Activated T-cell treated with anti-CD3 and anti-CD28 coated beads, Interleukin-2, amount 50 U/mL, for 24 hours (primary cell): ENCODE measurements around the gene IBA57.
A peak's percentile ranks its signal among the peaks of the same experiment; 100 is the strongest.

Source experiments
- DNase-seq: peaks from one replicate; pipeline ENCODE4 v3.0.0-alpha.2; 2020
- H3K27ac Mint-ChIP-seq: 2 replicates; pipeline ENCODE4 v1.8.0; 2020; ENCODE audit warnings: mild to moderate bottlenecking, mixed read lengths
- H3K27me3 Mint-ChIP-seq: 2 replicates; pipeline ENCODE4 v1.8.0; 2020; ENCODE audit warnings: mixed read lengths
- H3K36me3 Mint-ChIP-seq: 2 replicates; pipeline ENCODE4 v1.8.0; 2020; ENCODE audit warnings: low read depth, mixed read lengths
- H3K4me1 Mint-ChIP-seq: 2 replicates; pipeline ENCODE4 v1.8.0; 2020; ENCODE audit warnings: low read depth, mixed read lengths
- H3K4me3 Mint-ChIP-seq: 2 replicates; pipeline ENCODE4 v1.8.0; 2020; ENCODE audit warnings: mild to moderate bottlenecking, moderate library complexity, mixed read lengths
- H3K9me3 Mint-ChIP-seq: 2 replicates; pipeline ENCODE4 v1.8.0; 2020; ENCODE audit warnings: mixed read lengths

The IBA57 gene

GRCh38 chr1:228204958-228205357, 39.4 kb downstream of the IBA57 start:
- H3K27ac Mint-ChIP-seq = no peak overlapping the region
- peak; percentile 9 for DNase-seq
- peaks cover 15% of the 10 kb centered on the region for H3K27me3 Mint-ChIP-seq

DNA sequence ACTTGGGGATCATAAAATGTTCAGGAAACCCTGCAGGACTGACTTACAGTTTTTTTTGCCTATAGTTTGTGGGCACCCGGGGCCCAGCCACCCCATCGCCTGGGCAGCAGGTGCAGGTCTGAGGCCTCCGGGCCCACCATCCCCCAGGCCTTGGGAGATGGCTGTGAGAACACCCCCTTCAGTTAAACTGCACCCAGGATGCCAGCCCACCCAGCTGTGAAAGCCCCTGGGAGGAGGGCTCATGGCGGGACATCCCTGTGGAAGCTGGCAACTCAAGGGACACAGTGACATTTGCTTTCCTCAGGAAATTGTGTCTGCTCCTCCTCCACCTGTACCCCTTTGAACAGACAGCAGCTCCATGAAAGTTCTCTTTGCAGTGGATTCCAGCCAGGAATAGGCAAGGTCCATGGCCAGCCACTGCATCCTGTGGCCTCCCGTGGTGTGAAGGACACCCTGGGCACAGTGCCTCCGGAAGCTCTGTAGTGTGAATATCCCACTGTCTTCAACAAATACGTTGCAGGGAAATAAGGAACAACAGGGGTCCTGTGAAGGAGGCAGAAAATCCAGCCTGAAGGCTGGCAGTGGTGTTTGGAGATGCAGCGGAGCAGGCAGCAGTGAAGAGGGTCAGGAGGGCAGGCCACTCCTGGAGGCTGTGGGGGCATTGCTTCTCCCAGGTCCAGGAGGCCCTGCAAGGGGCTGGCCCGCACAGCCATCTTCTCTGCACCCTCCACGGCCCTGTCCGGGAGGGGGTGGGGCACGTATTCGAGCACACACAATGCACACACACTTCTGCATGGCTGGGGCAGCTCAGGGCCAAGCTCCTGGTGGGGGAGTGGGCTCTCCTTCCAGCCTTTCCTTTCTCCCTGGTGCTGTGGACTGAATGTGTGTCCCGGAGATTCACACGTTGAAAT, 40.2 kb downstream of the IBA57 start:
- no peaks in the 10 kb centered on the region for H3K36me3 Mint-ChIP-seq
- H3K27me3 Mint-ChIP-seq = peaks cover 15% of the 10 kb centered on the region
- H3K9me3 Mint-ChIP-seq = no peaks in the 10 kb centered on the region
- no peak overlapping the region for H3K27ac Mint-ChIP-seq
- no peak overlapping the region for H3K4me3 Mint-ChIP-seq
- peak; percentile 22 for DNase-seq
- no peaks in the 10 kb centered on the region for H3K4me1 Mint-ChIP-seq

More at GRCh38 chr1:228204958-228205357, 39.4 kb downstream of the IBA57 start:
- no peaks in the 10 kb centered on the region for H3K9me3 Mint-ChIP-seq
- no peak overlapping the region for H3K4me3 Mint-ChIP-seq
- peaks cover under 1% of the 10 kb centered on the region for H3K36me3 Mint-ChIP-seq
- no peaks in the 10 kb centered on the region for H3K4me1 Mint-ChIP-seq

GRCh38 chr1:228206582-228207351, 41.2 kb downstream of the IBA57 start:
- peaks cover 15% of the 10 kb centered on the region for H3K27me3 Mint-ChIP-seq
- no peaks in the 10 kb centered on the region for H3K9me3 Mint-ChIP-seq
- H3K27ac Mint-ChIP-seq = no peak overlapping the region
- H3K36me3 Mint-ChIP-seq = no peaks in the 10 kb centered on the region
- no peak overlapping the region for H3K4me3 Mint-ChIP-seq
- DNase-seq = peak; percentile 22
- H3K4me1 Mint-ChIP-seq = no peaks in the 10 kb centered on the region

GRCh38 chr1:228207381-228207810, 41.8 kb downstream of the IBA57 start:
- H3K4me3 Mint-ChIP-seq = no peak overlapping the region
- peaks cover 15% of the 10 kb centered on the region for H3K27me3 Mint-ChIP-seq
- H3K36me3 Mint-ChIP-seq = no peaks in the 10 kb centered on the region
- H3K9me3 Mint-ChIP-seq = no peaks in the 10 kb centered on the region
- H3K27ac Mint-ChIP-seq = no peak overlapping the region
- no peak for DNase-seq
- no peaks in the 10 kb centered on the region for H3K4me1 Mint-ChIP-seq

DNA sequence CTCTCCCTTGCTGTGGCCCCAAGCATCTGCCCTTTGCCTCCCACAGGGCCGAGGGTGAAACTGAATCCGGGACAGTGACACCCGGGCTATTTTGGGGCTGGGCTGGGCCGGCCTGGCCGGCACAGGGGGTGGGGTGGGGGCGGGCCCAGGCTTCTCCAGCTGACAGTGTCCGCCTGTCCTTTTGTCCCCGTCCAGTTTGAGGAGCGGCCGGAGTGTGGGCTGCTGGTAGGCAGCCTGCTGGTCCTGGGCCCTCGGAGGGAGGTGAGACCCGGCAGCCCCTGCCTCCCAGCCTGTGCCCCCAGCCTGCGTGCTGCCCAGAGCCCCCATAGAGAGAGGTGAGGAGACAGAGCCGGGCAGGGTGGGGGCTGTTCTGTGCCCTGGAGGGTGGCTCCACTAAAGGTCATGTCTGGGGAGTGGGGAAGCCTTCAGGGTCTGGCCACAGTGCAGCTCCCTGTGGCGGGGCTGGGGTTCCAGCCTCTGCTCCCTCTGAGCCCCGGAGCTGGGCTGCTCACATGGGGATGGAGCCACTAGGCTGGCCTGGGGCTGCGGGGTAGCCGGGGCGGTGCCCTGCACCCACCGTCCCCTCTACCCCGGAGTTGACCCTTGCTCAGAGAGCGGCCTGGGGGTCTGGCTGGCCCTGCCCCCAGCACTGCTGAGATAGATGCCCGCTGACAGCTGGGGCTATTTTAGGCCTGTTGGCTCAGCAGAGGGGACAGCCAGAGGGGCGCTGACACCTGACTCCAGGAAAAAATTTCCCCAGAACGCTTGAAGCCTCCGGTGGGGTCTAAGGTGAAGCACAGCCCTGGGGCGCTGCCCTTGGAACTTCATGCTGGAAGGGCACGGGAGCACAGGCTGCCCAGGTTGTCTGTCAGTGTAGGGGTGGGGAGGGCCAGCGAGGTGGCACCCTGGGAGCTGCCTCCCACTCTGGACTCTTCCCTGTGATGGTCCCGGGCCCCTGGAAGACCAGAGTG, 42.5 kb downstream of the IBA57 start, which contains the start of gene OBSCN:
Gene OBSCN (plus strand): TSS at position 194 of the 971 bp plus-strand sequence. CDS start 3,740 bp downstream, outside the sequence.
- no peaks in the 10 kb centered on the region for H3K36me3 Mint-ChIP-seq

DNA sequence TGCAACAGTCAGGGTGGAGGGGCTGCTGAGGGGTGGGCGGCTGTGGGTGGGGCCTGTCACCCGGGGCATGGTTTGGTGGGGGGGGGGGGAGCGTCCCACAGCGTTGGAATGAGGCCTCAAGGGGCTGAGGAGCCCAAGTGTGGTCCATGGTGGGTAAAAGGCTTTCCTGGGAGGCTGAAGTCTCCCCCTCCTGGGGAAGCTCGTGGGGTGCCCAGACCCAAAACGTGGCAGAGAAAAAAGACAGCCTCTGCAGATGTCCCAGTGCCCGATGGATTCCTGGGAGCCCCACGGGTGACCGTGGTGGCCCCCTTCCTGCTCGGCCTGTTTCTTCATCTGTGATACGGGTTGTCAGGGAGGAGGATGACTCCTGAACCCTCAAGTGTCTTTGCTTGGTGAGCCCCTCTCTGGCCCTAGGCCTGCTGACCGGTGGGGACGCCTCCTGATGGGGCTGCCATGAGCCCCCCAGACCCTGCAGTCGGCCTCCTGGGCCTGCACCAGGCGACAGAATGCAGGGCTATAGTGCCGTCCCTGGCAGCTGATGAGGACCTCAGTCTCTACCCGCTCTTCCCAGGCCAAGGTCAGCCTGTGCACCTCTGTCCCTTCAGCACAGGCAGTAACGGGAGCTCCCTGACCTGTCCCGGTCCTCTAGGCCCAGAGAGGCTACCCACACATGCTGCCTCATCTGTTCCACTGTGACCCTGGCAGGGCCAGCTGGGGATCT, 43.4 kb downstream of the IBA57 start:
- Mint-ChIP-seq H3K36me3 (no peaks in the 10 kb centered on the region), H3K27ac (no peak overlapping the region), H3K27me3 (peaks cover 15% of the 10 kb centered on the region), H3K4me1 (peaks cover 2% of the 10 kb centered on the region), H3K9me3 (no peaks in the 10 kb centered on the region), H3K4me3 (no peak overlapping the region)
- no peak for DNase-seq

More for the DNA sequence above, 42.5 kb downstream of the IBA57 start, which contains the start of gene OBSCN:
- DNase-seq = no peak
- no peak within 1 kb of the TSS for H3K27ac Mint-ChIP-seq
- no peaks in the 10 kb centered on the region for H3K9me3 Mint-ChIP-seq
- H3K4me3 Mint-ChIP-seq = no peak within 1 kb of the TSS
- H3K4me1 Mint-ChIP-seq = no peaks in the 10 kb centered on the region
- H3K27me3 Mint-ChIP-seq = peaks cover 15% of the 10 kb centered on the region

GRCh38 chr1:228209657-228210056, 44.1 kb downstream of the IBA57 start:
- Mint-ChIP-seq H3K4me3 (no peak overlapping the region), H3K27me3 (peaks cover 13% of the 10 kb centered on the region), H3K27ac (no peak overlapping the region), H3K4me1 (peaks cover 2% of the 10 kb centered on the region), H3K9me3 (no peaks in the 10 kb centered on the region), H3K36me3 (no peaks in the 10 kb centered on the region)
- no peak for DNase-seq

- Mint-ChIP-seq H3K36me3 (no peaks in the 10 kb centered on the region), H3K4me1 (peaks cover 2% of the 10 kb centered on the region), H3K9me3 (no peaks in the 10 kb centered on the region), H3K27ac (no peak overlapping the region), H3K4me3 (no peak overlapping the region), H3K27me3 (peaks cover 8% of the 10 kb centered on the region)
- no peak for DNase-seq
Measured at GRCh38 chr1:228210076-228210651, 44.6 kb downstream of the IBA57 start.

DNA sequence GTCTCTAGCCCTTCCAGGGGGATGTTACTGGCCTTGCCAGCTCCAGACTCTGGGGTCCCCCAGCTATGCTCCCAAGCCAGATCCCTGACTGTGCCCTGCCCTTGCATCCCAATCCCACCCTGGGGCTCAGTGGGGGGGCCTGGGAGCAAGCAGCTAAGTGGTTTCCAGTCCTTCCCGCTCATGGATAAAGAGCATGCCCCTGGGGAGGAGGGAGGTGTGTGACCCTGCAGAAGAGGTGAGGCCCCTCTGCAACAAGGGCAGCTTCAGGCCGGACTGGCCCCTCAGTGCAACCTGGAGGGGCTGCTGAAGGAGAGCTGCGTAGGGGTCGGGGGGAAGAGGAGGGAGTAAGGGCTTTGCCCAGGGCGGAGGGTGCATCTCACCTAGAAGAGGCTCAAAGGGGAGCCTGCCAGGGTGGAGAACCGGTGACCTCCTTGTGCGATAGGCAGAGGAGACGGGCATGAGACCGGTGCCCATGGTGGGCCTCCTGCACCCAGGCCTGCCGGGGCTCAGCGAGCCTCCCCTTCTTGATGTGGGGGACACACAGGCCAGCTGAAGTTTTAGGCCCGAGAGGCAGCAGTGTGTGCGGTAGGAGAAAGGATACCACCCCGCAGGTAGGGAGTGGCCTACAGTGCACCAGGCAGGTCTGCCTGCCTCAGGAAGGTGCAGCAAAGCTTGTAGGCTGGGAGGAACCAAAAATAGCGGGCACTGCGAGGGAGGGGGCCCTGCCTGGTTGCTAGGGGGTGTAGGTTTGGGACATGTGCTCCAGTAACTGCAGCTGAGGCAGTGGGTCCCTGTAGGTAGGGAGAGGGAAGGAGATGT, 45.3 kb downstream of the IBA57 start:
- Mint-ChIP-seq H3K4me1 (peaks cover 2% of the 10 kb centered on the region), H3K36me3 (peaks cover 2% of the 10 kb centered on the region), H3K9me3 (no peaks in the 10 kb centered on the region), H3K27me3 (peaks cover 3% of the 10 kb centered on the region), H3K27ac (no peak overlapping the region), H3K4me3 (no peak overlapping the region)
- DNase-seq = no peak

- Mint-ChIP-seq H3K4me3 (no peak overlapping the region), H3K4me1 (peaks cover 2% of the 10 kb centered on the region), H3K9me3 (no peaks in the 10 kb centered on the region), H3K27me3 (no peaks in the 10 kb centered on the region), H3K36me3 (peaks cover 6% of the 10 kb centered on the region), H3K27ac (no peak overlapping the region)
- no peak for DNase-seq
Measured at GRCh38 chr1:228211531-228212414, 46.2 kb downstream of the IBA57 start.

DNA sequence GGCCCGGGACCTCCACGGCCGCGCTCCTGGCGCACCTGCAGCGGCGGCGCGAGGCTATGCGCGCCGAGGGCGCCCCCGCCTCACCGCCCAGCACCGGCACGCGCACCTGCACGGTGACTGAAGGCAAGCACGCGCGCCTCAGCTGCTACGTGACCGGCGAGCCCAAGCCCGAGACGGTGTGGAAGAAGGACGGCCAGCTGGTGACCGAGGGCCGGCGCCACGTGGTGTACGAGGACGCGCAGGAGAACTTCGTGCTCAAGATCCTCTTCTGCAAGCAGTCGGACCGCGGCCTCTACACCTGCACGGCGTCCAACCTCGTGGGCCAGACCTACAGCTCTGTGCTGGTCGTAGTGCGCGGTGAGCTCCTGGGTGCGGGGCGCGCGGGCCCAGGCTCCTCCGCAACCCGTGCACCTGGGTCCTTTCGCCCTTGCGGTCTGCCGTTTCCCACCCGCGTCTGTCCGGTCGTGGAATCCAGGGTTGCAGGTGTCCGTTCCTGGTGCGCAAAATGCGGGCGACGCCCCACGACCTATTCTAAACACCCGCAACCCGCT, 46.9 kb downstream of the IBA57 start:
- no peaks in the 10 kb centered on the region for H3K9me3 Mint-ChIP-seq
- peaks cover 2% of the 10 kb centered on the region for H3K4me1 Mint-ChIP-seq
- H3K4me3 Mint-ChIP-seq = peak overlapping the region; percentile 82
- DNase-seq = no peak
- H3K27ac Mint-ChIP-seq = no peak overlapping the region
- no peaks in the 10 kb centered on the region for H3K27me3 Mint-ChIP-seq
- H3K36me3 Mint-ChIP-seq = peaks cover 11% of the 10 kb centered on the region
